ENCODE results near the gene B4GALNT2.

DNA sequence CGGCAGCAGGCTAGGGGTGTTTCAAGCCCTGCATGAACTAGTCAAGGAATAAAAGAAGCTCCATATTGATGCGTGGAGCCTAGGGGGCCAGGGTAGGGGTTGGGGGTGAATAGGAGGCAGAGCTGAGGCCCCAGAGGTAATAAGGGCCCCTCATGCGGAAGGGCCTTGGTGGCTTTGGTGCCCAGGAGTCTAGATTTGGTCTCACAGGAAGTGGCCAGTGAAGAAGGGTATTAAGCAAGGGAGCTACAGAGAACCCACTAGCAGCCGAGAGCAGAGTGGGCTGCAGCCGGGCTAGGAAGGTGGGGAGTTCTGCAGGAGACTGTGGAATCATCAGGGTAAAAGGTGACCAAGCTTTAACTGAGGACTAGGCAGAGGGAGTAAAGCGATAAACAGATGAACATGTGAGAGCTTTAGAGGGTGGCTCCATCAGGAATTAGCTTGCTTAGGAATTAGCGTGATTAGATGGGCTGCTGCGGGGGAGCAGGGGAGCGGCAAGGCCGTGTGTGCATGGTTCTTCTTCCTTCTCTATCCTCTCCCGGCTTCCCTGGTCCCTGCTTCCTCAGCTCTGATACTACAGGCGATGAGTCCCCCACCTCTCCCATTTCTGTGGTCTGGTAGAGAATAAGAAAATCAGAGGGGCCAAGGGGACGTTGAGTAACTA, 68.0 kb downstream of the B4GALNT2 start:
- TF ChIP-seq BACH2 (CRISPR knock-in tag; IDR thresholded peaks at IDR 0.05; ENCODE audit: borderline replicate concordance) (no peak), PPARA (CRISPR knock-in tag; IDR thresholded peaks at IDR 0.05; ENCODE audit: borderline replicate concordance) (no peak), ZFP3 (CRISPR knock-in tag; IDR thresholded peaks at IDR 0.05) (no peak), CSDC2 (CRISPR knock-in tag; IDR thresholded peaks at IDR 0.05) (no peak)
- TF ChIP-seq, protein P1, sequence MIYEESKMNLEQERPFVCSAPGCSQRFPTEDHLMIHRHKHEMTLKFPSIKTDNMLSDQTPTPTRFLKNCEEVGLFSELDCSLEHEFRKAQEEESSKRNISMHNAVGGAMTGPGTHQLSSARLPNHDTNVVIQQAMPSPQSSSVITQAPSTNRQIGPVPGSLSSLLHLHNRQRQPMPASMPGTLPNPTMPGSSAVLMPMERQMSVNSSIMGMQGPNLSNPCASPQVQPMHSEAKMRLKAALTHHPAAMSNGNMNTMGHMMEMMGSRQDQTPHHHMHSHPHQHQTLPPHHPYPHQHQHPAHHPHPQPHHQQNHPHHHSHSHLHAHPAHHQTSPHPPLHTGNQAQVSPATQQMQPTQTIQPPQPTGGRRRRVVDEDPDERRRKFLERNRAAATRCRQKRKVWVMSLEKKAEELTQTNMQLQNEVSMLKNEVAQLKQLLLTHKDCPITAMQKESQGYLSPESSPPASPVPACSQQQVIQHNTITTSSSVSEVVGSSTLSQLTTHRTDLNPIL (CRISPR knock-in tag; IDR thresholded peaks at IDR 0.05; ENCODE audit: low read depth): no peak
